Pulmonary artery endothelial cell (primary cell): ENCODE measurements around the gene C11orf21. TPM values are rescaled to one million over a fixed set of nuclear protein-coding genes. Genes with fewer than 3 reads are reported as not detected.
"Not testable (repeated sequence)": the region's sequence is repeated elsewhere in the genome, so short reads cannot be mapped to it uniquely, and the experiment has no call there.

ENCODE experiments used
- DNase-seq: peaks from one replicate; pipeline ENCODE4 v3.0.0-alpha.2; 2011; ENCODE audit warnings: low read depth, low spot score
- total RNA-seq: library from RNA; depleted of rRNA; stranded (reverse); fragments of >200 nt; gene quantifications from 2 replicates; pipeline ENCODE4 v1.2.3, GENCODE V29; 2014

The C11orf21 gene
- total RNA-seq, 1 donor from 2014 or later = not detected

- DNase-seq = no peak
These were observed 4.1 kb downstream of the C11orf21 start for GRCh38 chr11:2297623-2298030.

GRCh38 chr11:2296913-2297622 is 4.7 kb downstream of the C11orf21 start:
- DNase-seq = no peak

- DNase-seq = no peak
These were observed 5.5 kb downstream of the C11orf21 start for GRCh38 chr11:2295971-2296912.

- DNase-seq = no peak
These were observed 6.8 kb downstream of the C11orf21 start for GRCh38 chr11:2294926-2295290.

GRCh38 chr11:2293984-2294925 is 7.5 kb downstream of the C11orf21 start:
- DNase-seq = no peak

- no peak for DNase-seq
These were observed 8.2 kb downstream of the C11orf21 start for GRCh38 chr11:2293531-2293971.

GRCh38 chr11:2290351-2290841 is 11.3 kb downstream of the C11orf21 start:
- no peak for DNase-seq

GRCh38 chr11:2289859-2290258 is 11.9 kb downstream of the C11orf21 start:
- no peak for DNase-seq

- no peak for DNase-seq
These were observed 12.4 kb downstream of the C11orf21 start for GRCh38 chr11:2289350-2289749.

GRCh38 chr11:2287091-2287490 is 14.6 kb downstream of the C11orf21 start:
- DNase-seq = no peak

GRCh38 chr11:2286350-2286749 is 15.4 kb downstream of the C11orf21 start:
- DNase-seq = not testable (repeated sequence)

GRCh38 chr11:2280208-2280607 is 21.5 kb downstream of the C11orf21 start:
- DNase-seq = no peak

- DNase-seq = no peak
These were observed 23.7 kb downstream of the C11orf21 start for GRCh38 chr11:2277933-2278523.

- no peak for DNase-seq
These were observed 24.7 kb downstream of the C11orf21 start for GRCh38 chr11:2277008-2277346.

- no peak for DNase-seq
These were observed 25.3 kb downstream of the C11orf21 start for GRCh38 chr11:2276280-2277007.

- DNase-seq = no peak
These were observed 26.1 kb downstream of the C11orf21 start for GRCh38 chr11:2275334-2276279.

- no peak for DNase-seq
These were observed 27.9 kb downstream of the C11orf21 start for GRCh38 chr11:2273771-2274170.

GRCh38 chr11:2273311-2273710 is 28.4 kb downstream of the C11orf21 start:
- no peak for DNase-seq

GRCh38 chr11:2272946-2273280 is 28.8 kb downstream of the C11orf21 start:
- DNase-seq = no peak
